Cardiac muscle cell (in vitro differentiated cells and primary cell): ENCODE measurements around the gene THUMPD3. TPM values are rescaled to one million over a fixed set of nuclear protein-coding genes. Genes with fewer than 3 reads are reported as not detected.

Experiments used
- DNase-seq, 2 donors: peaks; one replicate each; pipeline versions ENCODE4 v3.0.0 to v3.0.0-alpha.2; 2010 to 2017; ENCODE audit warnings: low read depth in 1 of 2, low spot score in 1 of 2
- H3K27ac ChIP-seq: fragments of 200-600 bp; sonication (generic); 2 replicates; pipeline ENCODE4 v1.5.1; 2016
- H3K27me3 ChIP-seq: fragments of 200-600 bp; sonication (generic); 2 replicates; pipeline ENCODE4 v1.6.0; 2016; ENCODE audit warnings: control low read depth
- H3K36me3 ChIP-seq: fragments of 200-600 bp; sonication (generic); 2 replicates; pipeline ENCODE4 v1.5.1; 2016; ENCODE audit warnings: control low read depth
- H3K4me1 ChIP-seq: fragments of 200-600 bp; sonication (generic); 2 replicates; pipeline ENCODE4 v1.8.1; 2017; ENCODE audit warnings: low read depth, mild to moderate bottlenecking, mixed run types
- H3K4me3 ChIP-seq: fragments of 200-600 bp; sonication (generic); 2 replicates; pipeline ENCODE4 v1.5.1; 2016; ENCODE audit warnings: mild to moderate bottlenecking
- H3K9me3 ChIP-seq: fragments of 200-600 bp; sonication (generic); 2 replicates; pipeline ENCODE4 v1.5.1; 2017; ENCODE audit warnings: low read depth, mild to moderate bottlenecking, control low read depth
- CTCF ChIP-seq: IDR thresholded peaks from 2 replicates; pipeline ENCODE4 v1.5.1; 2012; ENCODE audit warnings: low read depth, mild to moderate bottlenecking, low read length
- polyA plus RNA-seq: library from polyadenylated mRNA; unstranded; fragments of >200 nt; fragmentation: Nextera tagmentation; extraction: Ambion mirVana; gene quantifications from 2 replicates; pipeline ENCODE4 v1.2.1, GENCODE V29; 2016
- total RNA-seq: library from RNA; depleted of rRNA; stranded (reverse); fragments of >200 nt; gene quantifications from 2 replicates; pipeline ENCODE4 v1.2.3, GENCODE V29; 2016

The THUMPD3 gene
- total and polyA plus RNA-seq, 2 experiments from 2014 or later = 24.5 to 33.6 TPM

DNA sequence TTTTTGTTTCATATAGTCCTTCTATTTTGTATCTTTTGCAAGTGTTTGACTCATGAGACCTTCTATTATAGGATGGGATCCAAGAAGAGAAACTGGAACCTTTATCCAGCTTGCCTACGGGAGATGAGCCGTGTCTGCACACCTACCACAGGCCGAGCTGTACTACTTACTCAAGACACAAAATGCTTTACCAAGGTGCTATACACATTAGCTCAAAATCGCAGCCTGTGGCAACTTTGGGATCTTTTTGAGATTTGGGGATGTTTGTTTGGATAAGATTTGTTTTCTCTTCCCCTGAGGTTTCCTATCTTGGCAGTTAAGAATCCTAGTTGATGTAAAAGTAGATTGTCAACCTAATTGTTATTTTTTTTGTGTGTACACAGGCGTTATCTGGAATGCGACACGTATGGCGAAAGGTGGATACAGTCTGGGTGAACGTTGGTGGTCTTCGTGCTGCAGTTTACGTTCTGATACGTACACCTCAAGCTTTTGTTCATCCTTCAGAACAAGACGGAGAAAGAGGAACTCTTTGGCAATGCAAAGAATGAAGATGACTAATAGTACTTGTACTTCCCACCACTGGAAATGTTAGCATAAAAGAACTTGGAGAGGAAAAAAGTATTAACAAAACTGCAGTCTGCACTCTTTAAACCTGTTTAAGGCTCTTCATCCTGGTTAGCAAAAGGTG, 21.4 kb downstream of the THUMPD3 start:
- Histone ChIP-seq H3K4me1 (no peaks in the 10 kb centered on the region), H3K27ac (peak overlapping the region; percentile 66), H3K27me3 (no peaks in the 10 kb centered on the region), H3K4me3 (no peak overlapping the region), H3K9me3 (no peaks in the 10 kb centered on the region), H3K36me3 (peaks cover 72% of the 10 kb centered on the region)
- DNase-seq = peak in 1 of 2 donors; percentile 30
- no peak for TF ChIP-seq CTCF

GRCh38 chr3:9385187-9386077, 22.6 kb downstream of the THUMPD3 start:
- Histone ChIP-seq H3K27ac (peak overlapping the region; percentile 53), H3K36me3 (peaks cover 75% of the 10 kb centered on the region)

DNA sequence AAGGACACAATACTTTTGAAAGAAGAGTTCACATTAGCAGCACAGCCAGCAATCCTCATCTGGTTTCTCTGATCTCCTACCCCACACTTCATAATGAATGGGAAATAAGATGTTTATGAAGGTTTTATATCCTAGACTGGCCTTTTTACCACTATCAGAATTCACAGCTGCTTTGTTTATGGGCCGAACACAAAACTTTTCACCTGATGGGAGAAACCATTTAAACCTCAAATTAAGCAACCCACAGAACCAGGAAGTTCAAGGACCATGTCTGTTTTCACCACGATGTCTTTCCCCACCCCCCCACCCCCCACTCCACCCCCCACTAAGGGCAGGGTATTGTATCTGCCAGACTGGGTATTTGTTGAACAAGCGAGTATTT, 23.2 kb downstream of the THUMPD3 start:
- Histone ChIP-seq H3K4me1 (no peaks in the 10 kb centered on the region), H3K27ac (peak overlapping the region; percentile 53)

More at GRCh38 chr3:9385187-9386077, 22.6 kb downstream of the THUMPD3 start:
- no peak for DNase-seq
- H3K4me3 ChIP-seq = no peak overlapping the region
- TF ChIP-seq CTCF = no peak
- H3K4me1 ChIP-seq = no peaks in the 10 kb centered on the region
- H3K9me3 ChIP-seq = no peaks in the 10 kb centered on the region
- H3K27me3 ChIP-seq = no peaks in the 10 kb centered on the region

DNA sequence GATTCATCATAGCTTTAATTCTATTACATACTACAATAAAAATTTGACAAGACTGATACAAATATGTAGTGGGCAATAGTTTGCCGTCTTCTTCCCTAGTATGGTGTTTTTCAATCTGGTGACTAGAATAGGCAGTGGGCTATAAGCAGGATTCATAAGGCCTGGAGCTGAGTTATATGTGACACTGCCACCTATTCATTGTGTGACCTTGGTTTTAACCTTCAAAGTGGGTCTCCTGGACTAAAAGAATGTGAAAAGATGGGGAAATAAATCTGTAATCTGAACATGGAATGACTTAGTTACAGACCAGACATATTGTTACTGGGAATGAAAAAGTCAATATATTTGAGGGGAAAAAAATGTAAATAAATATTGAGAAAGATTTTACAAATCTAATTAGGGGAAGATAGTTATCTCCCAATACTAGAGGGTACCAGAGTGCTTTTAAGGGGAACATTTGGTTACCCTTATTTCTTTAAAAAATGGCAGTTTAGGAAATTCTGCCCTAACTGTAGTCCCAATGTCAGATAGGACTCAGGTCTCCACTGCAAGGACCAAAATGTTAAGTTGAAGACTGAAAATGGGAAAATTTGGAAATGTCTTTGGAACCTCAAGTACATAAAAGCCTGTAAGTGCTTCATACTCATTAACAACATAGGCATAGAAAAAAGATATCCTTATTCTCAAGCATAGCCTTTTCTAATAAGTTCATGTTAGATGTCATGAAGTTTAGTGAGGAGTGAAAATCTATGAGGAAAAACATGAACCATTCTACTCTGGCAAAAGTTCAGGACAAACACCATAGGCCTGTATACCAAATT, 23.9 kb downstream of the THUMPD3 start:
- Histone ChIP-seq H3K4me1 (no peaks in the 10 kb centered on the region), H3K9me3 (no peaks in the 10 kb centered on the region), H3K27me3 (no peaks in the 10 kb centered on the region), H3K36me3 (peaks cover 79% of the 10 kb centered on the region), H3K27ac (peak overlapping the region; percentile 53), H3K4me3 (no peak overlapping the region)
- TF ChIP-seq CTCF = no peak
- no peak for DNase-seq

More for the DNA sequence above, 23.2 kb downstream of the THUMPD3 start:
- Histone ChIP-seq H3K27me3 (no peaks in the 10 kb centered on the region), H3K36me3 (peaks cover 77% of the 10 kb centered on the region), H3K4me3 (no peak overlapping the region), H3K9me3 (no peaks in the 10 kb centered on the region)
- no peak for DNase-seq
- TF ChIP-seq CTCF = no peak

GRCh38 chr3:9387322-9387655, 24.4 kb downstream of the THUMPD3 start:
- no peaks in the 10 kb centered on the region for H3K9me3 ChIP-seq
- peaks cover 3% of the 10 kb centered on the region for H3K4me1 ChIP-seq
- peak overlapping the region; percentile 53 for H3K27ac ChIP-seq
- no peak for DNase-seq
- TF ChIP-seq CTCF = no peak
- H3K4me3 ChIP-seq = no peak overlapping the region
- no peaks in the 10 kb centered on the region for H3K27me3 ChIP-seq
- H3K36me3 ChIP-seq = peaks cover 79% of the 10 kb centered on the region
